SKM-1 (cell line): ENCODE data around the gene MAP4.

Experiments
- DNase-seq: peaks from one replicate; lab custom pipeline; 2025; ENCODE audit not compliant: unreplicated experiment; lab: John Stamatoyannopoulos, UW

MAP4 gene

DNA sequence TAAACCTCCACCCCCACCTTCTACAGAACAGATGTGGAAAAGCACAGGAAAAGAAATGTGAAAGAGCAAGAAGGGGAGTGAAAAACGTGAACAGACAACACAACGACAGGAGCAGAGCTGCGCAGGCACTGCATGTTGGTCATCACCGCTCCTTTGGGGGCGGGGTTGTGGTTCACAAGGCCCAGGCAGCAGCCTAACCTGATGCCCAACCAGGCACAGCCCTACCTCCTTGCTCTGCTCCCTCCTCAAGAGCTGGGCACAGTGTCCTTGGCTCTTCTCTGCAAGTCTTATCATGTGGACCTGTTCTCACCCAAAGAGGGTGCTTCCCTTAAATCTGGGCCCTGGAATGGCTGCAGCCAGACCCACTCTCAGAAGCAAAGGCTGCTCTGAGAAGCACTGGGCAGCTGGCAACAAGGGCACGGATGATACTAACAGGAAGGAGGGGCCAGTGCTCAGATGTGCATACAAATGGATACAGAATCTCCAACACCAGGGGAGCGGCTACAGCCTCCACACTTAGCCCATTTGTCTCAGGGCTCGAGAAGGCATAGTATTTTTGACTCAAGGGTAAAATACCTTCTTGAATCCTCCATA lies 148.7 kb downstream of the MAP4 start:
- DNase-seq, result no peak

DNA sequence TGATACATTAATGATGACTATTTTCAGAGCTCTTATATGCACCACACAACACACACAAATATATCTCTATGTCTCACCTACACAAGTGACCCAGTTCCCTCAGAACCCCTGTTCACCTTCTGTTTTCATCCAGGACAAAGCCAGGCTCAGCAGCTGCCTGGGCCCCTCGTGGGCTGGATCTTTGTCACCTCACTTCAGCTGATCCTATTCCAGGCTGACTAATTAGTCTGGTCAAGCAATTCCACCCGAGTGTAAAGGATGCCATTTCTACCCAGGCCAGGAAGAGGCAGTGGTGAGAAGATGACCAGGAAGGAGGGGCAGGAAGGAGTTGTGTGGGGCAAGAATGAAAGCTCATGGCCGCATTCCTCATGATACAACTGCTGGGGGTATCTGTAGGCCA lies 151.0 kb downstream of the MAP4 start:
- DNase-seq, result no peak

DNA sequence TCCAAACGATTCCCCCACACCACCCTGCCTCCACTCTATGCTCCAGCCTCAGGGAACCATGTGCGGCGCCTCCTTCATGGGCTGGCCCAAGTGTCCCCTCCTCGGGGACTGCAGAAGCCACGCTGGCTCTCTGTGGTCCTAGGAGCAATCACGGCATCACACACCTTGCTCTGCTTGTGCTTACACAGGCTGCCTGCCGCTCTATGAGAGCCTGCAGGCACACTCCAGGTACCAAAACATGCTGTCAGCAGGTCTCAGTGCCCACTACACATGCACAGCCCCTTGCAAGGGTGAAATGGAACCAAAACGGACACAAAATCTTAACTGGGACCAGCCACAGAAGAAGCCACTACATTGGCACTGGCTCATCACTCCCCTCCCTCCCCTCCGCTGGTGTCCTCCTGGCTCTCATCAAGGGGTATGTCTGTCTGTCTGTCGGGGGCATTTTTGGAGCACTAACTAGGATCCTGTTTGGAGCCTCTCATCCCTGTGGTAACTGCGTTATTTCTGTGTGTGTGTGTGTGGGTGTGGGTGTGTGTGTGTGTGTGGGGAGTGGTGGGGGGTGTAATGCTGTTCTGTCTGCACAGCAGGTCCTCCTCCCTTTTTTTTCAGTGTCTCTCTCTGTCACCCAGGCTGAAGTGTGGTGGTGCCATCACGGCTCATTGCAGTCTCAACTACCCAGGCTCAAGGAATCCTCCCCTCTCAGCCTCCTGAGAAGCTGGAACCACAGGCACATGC lies 152.7 kb downstream of the MAP4 start:
- no peak for DNase-seq

DNA sequence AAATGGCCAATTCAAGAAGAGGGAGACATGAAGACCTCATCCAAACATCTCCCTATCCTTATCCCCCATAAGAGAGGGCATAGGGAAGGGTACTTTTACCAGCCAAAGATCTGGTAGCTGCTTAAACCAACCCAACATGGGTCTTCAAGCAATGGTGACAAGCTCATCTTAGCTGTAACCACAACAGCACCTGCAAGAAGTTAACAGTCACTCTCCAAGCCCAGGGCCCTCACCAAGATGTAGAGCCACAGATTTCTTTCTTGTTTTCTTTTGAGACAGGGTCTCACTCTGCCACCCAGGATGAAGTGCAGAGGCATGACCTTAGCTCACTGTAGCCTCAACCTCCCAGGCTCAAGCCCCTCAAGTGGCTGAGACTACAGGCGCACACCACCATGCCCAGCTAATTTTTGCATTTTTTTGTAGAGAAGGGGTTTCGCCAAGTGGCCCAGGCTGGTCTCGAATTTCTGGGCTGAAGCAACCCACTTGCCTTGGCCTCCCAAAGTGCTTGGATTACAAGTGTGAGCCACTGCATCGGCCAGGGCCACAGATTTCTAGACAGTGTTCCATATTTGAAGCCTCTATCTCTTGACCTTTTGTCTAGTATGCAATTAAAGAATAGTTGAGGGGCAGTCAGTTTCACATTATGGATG lies 156.1 kb downstream of the MAP4 start:
- no peak for DNase-seq

DNA sequence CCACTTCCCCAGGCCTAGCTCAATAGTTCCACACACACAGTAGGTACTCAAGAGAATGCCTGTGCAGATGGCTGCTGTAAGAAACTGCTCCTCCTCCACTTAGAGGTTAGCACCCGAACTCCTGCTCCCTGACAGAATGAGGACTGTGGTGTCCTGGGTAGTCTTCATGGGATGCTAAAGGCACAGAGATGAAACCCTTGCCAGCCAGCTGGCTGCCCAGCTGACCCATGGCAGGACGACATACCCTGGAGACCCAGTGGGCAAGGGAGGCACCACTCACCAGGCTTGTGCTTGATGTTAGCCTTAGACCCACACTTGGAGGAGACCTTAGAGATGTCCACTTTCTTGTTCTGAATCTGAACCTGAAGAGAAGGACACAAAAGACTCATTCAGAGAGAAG lies 159.1 kb downstream of the MAP4 start:
- DNase-seq, result no peak

DNA sequence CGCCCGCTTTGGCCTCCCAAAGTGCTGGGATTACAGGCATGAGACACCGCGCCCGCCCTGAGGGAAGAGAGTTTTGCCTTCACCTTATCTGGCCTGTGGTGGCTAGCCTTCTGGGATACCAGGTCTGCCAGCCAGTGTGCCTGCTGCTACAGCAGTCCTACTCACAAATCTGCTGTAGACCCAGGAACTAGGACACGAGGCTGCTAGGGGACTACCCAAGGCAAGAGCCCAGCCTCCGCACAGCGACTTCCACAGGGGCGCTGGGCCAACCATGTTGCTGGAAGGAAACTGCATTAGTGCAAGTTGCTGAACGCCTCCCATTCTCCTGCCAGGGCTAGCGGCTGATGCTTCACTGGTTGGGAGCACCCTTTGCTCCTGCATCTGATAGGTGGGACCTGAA lies 159.5 kb downstream of the MAP4 start:
- DNase-seq, result no peak

DNA sequence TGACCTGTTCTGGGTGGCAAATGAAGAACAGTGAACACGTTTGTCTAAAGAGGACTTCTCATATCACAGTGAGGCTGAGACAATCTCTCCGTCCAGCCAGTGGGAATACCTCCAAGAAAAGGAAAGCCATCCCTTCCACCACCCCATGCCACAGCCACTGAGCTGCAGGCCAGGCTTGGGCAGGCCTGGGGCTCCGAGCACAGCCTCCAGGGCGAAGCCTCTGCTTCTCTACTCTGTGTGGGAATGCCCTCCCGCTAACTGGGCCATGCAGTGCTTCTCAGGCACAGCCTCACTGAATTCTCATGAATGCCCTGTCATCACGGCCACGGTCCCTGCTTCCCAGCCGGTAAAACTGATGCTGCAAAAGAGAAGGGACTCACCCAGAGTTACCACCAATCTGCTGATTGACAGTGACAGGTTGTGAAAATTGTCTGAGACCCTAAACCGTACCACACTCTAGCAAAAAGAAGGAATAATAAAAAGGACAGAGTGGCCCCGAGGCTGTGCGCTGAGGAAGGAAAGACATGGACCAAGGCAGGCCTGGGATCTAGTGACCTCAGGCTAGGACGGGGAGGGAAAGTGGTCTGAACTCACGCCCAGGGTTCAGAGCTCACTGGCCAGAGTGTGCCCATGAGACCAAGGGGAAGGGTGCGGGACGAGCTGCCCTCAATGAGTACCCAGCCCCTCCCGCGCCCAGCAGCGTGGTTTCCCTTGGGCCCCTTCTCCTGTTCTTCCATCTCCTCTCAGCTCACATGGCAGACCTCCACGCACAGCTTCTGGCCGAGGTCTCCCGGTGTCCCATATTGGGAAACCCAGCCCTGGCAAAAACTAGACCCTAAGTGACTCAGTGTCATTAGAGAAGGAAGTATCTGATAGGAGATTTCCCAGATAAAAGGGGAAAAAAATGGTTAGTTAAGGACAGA lies 160.5 kb downstream of the MAP4 start:
- DNase-seq, result no peak

DNA sequence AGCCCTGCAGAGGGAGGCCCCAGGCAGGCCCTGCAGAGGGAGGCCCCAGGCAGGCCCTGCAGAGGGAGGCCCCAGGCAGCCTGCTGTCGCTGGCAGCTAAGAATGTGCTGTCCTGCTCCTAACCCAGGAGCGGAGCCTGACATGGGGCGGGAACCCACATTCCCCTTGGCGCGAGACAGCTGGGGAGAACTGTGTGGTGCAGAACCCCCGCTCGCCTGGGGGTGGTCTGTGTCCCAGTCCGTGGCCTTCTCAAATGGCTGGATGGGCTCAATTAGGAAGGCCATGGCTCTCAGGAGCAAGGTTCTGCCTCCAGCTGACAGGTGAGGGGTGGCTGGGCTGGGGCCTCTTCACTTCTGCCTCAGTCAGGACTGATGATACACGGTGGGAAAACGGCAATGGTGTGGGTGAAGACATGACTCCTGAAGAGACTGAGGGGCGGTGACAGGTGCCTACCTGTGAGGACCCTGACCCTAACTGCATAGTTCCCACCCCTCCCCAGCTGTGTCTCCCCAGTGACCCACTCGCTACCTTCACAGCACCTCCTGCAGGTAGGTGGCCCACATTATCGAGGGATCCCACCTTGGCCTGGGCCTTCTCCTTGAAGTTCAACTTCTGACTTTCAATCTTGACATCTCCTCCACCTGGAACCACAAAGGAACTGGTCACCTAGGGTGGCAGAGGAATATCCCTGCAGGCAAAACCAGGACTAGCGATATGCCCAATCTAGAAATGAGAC lies 161.3 kb downstream of the MAP4 start:
- DNase-seq, result no peak

DNA sequence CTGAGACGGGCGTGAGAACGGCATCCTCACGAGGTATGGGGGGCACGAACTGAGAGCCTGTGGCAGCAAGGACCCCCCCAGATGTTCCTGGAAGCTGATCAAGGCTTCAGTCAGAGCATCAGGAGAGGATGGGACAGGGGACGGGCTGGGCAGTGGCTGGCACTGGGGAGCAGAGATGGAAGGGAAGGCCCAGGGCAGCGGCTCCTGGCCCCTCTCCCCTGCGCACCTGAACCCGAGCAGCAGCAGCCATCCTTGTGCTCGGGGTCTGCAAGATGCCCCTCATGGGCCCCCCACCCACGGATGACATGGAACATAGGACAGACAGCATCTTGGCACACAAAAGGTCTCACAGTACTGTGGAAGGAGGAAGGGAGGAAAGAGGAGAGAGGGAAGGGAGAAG lies 161.9 kb downstream of the MAP4 start:
- no peak for DNase-seq

DNA sequence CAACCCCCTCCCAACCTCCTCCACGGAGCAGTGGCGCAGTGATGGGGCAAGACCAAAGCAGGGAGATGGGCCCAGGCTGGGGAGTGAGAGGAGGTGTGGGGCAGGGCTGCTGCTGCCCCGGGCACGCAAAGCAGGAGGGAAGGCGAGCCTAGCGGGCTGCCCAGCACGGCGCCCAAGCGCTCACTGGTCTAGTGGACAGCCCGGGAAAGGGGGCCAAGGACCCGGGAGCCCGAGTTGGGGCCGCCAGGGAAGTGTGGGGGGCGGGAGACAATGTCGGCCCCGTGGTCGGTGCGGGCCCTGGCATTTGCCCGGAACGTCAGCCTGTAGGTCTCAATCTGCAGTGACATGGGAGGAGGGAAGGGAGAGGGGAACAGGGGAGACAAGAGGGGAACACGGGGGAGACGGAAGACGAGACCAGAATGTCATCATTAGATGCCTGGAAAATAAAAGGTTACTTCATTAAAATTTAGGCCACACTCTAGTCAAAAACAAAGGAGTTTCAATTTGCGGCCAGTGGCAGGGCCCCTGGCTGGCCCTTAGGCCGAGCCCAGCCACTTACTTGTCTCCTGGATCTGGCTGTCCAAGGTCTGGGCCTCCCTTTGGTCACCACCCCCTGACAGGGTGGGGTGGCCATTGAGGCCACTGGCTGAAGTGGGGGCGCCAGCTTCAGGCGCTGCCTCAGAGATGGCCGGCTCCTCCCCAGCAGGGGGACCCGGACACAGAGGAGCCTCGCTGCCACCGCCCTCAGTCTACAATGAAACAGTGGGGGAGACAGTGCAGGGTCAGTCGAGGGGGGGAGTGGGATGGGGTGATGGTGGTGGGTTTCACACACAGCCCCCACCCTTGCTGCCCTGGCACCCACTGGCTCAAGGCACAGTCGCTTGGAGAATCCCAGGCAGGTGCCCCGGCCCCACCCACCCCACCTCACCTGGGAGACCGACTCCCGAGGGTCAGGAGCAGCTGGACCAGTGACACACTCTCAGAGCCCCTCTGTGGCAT lies 163.3 kb downstream of the MAP4 start:
- DNase-seq, result no peak

DNA sequence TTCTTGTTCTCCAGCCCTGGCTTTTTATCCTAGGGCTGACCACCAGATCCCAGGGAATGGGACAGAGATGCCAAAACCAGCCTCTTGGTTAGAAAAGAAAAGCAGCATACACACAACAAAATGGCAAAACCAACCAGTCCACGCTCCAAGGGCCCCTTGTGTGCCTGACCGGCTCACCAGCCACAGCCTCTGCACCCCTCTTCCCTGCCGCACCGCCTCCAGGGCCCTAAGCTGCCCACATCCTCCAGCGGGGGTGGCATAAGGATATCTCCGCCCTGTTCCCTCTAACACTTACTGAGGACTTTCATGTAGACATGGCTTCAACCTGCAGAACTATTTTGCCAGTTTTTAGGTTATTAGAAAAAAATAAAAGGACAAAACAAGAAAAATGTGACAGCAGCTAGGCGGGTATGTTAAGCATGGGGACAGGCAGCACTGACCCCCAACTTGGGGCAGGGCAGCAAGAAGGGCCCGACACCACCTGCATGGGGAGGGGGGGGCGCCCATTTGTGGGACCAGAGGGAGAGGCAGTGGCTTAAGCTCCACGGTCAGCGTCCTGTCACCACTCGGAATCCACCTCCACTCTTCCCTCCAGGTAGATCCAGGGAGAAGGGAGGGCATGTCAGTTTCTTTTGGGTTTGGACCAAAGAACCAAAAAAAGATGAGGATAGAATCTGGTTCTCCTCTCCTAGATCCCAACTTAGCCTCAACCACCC lies 164.2 kb downstream of the MAP4 start:
- no peak for DNase-seq

DNA sequence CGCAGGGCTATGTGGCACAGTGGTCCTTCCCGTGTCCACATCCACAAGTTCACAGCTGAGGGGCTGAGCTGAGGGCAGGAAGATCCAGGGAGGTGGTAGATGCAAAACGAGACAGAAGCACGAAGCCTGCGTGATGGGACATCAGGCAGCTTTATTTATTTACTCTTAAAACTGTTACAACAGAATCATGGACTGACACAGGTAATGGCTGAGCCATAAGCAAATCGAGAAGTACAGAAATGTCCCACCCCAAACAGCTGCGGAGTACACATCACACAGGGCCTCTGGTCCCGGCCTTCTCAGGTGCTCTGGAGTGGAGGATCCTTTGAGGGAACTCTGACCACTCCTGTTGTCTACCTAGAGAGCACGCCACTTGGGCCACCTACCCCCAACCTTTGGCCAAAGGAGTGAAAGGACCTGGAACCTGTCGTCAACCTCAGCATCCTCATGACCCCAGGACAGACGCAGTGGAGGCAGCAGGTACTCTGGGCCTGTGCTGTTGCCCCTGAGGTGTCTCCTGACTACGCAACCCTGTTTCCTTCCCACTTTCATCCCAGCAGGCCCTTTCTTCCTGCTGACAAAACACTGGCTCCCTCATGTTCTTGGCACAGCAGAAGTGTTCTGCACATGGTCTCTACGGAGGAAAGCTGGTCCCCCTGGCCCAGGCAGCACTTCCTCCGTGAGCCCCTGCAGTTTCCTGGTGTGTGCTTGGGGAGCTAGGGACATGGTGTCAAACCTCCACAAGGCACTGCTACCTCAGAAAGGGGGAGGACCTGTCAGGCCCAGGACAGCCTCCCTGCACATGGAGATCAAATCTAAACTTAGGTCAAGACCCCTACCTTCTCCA lies 165.4 kb downstream of the MAP4 start:
- no peak for DNase-seq

DNA sequence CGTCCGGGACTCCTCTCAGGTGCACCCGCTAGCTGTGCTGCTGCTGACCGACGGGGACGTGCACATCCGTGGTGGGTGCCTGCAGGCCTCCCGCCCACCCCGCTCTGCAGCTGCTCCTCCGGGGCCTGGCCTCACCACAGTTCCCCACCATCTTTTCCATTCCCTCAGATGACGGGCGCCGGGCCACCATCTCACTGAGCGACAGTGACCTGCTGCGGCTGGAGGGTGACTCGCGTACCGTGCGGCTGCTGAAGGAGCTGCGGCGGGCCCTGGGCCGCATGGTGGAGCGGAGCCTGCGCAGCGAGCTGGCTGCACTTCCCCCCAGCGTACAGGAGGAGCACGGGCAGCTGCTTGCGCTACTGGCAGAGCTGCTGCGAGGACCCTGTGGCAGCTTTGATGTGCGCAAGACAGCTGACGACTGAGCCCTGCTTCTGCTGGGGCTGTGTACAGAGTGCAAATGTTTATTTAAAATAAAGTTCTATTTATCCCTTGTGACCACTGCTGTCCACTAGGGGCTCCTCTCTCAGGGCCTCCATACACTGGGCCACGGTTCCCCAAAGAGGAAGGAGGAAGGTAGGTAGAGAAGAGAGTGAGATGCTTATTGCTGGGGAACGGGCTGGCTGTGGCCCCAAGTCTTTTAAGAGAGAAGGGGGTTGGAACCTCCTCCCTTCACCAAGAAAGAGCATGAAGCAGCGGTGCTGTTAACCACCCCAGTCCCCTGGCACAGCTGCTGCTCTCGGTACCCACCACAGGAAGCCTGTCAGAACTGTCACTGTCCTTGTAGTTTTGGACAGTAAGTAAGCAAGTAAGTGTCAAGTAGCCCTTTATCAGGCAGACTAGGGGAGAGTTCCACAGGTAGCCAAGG lies 166.3 kb downstream of the MAP4 start:
- DNase-seq, result peak; percentile 47

DNA sequence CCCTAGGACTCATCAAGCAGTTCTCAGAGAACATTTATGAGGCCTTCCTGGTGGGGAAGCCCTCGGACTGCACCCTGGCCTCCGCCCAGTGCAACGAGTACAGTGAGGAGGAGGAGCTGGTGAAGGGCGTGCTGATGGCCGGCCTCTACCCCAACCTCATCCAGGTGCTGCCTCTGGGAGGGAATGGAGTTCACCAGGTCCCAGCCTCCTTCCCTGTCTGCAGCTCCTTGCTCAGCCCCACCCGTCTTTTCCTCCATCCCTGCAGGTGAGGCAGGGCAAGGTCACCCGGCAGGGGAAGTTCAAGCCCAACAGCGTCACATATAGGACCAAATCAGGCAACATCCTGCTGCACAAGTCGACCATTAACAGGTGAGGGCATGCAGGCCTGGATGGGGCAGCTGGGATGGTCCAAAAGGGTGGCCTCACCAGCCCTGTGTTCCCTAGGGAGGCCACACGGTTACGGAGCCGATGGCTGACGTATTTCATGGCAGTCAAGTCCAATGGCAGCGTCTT lies 167.0 kb downstream of the MAP4 start:
- no peak for DNase-seq

DNA sequence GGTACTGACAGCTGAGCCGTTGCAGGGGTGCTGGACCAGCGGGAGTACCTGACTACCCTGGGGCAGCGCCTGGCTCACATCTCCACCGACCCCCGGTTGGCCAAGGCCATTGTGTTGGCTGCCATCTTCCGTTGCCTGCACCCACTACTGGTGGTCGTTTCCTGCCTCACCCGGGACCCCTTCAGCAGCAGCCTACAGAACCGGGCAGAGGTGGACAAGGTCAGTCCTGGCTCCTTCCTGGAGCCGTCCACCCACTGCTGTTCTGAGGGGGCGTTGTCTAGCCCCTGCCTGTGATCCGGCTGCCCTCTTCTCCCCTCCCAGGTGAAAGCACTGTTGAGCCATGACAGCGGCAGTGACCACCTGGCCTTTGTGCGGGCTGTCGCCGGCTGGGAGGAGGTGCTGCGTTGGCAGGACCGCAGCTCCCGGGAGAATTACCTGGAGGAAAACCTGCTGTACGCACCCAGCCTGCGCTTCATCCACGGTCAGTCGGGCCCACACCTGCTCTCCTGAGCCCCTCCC lies 167.6 kb downstream of the MAP4 start:
- no peak for DNase-seq

DNA sequence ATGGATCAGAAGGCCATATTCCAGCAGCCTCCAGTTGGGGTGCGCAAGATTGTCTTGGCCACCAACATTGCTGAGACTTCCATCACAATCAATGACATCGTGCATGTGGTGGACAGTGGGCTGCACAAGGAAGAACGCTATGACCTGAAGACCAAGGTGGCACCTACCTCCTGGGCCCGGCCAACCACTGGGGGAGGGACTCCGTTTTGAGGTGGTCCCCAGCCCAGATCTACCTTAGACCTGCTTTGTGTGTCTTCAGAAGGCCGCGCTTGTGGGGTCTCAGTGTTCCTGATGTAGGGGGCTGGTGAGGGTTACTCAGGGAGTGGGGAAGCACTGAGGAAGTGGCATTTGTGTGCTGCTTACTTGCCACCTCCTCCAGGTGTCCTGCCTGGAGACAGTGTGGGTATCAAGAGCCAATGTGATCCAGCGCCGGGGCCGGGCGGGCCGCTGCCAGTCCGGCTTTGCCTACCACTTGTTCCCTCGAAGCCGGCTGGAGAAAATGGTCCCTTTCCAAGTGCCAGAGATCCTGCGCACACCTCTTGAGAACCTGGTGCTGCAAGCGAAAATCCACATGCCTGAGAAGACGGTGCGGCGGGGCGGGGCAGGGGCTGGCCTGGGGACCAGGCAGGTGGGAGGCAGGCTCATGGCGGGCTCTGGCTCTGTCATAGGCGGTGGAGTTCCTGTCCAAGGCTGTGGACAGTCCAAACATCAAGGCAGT lies 168.3 kb downstream of the MAP4 start:
- DNase-seq, result no peak
